SK-N-SH (cell line): ENCODE measurements around the gene DHX16. TPM values are rescaled to one million over a fixed set of nuclear protein-coding genes. Genes with fewer than 3 reads are reported as not detected.

Experiments used
- CHD2 ChIP-seq: fragments of 150-350 bp; IDR thresholded peaks from 2 replicates; pipeline ENCODE4 v1.6.1; 2018; ENCODE audit warnings: low read length; ENCODE audit not compliant: partially characterized antibody
- EP300 ChIP-seq, 2 experiments: IDR thresholded peaks; 2 replicates each; pipeline versions ENCODE4 v1.4.0 to v1.6.1; 2012; ENCODE audit warnings: borderline replicate concordance in 1 of 2, low read depth in 1 of 2, low read length in 1 of 2
- EZH2phosphoT487 ChIP-seq: fragments of 200-600 bp; sonication (generic); IDR thresholded peaks from 2 replicates; pipeline ENCODE4 v1.6.1; 2017; ENCODE audit warnings: low read depth, mixed run types, mild to moderate bottlenecking, antibody characterized with exemption, moderate library complexity, borderline replicate concordance
- FOXJ3 ChIP-seq: sonication (generic); formaldehyde crosslinking; IDR thresholded peaks from 2 replicates; pipeline ENCODE4 v1.5.1; 2020; ENCODE audit warnings: mild to moderate bottlenecking, missing genetic modification reagents
- FOXM1 ChIP-seq: IDR thresholded peaks from 2 replicates; pipeline ENCODE4 v1.4.0; 2012; ENCODE audit warnings: low read depth, mild to moderate bottlenecking
- GABPA ChIP-seq: IDR thresholded peaks from 2 replicates; pipeline ENCODE4 v1.4.0; 2012; ENCODE audit warnings: low read depth, mild to moderate bottlenecking
- GATA2 ChIP-seq: sonication (generic); formaldehyde crosslinking; IDR thresholded peaks from 2 replicates; pipeline ENCODE4 v1.5.0; 2020; ENCODE audit warnings: mild to moderate bottlenecking, missing genetic modification reagents
- MEF2A ChIP-seq: IDR thresholded peaks from 2 replicates; pipeline ENCODE4 v1.4.0; 2012; ENCODE audit warnings: low read depth, borderline replicate concordance
- MXI1 ChIP-seq: IDR thresholded peaks from 2 replicates; pipeline ENCODE4 v1.6.1; 2012; ENCODE audit warnings: mild to moderate bottlenecking, low read depth, low read length, improper control_type of control experiment
- NFIC ChIP-seq: IDR thresholded peaks from 2 replicates; pipeline ENCODE4 v1.4.0; 2012; ENCODE audit warnings: borderline replicate concordance
- NRF1 ChIP-seq: IDR thresholded peaks from 2 replicates; pipeline ENCODE4 v1.6.1; 2012; ENCODE audit warnings: low read depth, mild to moderate bottlenecking, low read length
- RAD21 ChIP-seq: IDR thresholded peaks from 2 replicates; pipeline ENCODE4 v1.6.1; 2012; ENCODE audit warnings: mild to moderate bottlenecking, low read length
- RCOR1 ChIP-seq: fragments of 150-350 bp; IDR thresholded peaks from 2 replicates; pipeline ENCODE4 v1.6.1; 2017; ENCODE audit warnings: antibody characterized with exemption, low read length
- REST ChIP-seq: IDR thresholded peaks from 2 replicates; pipeline ENCODE4 v1.6.1; 2012; ENCODE audit warnings: mild to moderate bottlenecking, low read depth, low read length, moderate library complexity
- RFX5 ChIP-seq: IDR thresholded peaks from 2 replicates; pipeline ENCODE4 v1.6.1; 2012; ENCODE audit warnings: mild to moderate bottlenecking, improper control_type of control experiment, low read length
- SIN3A ChIP-seq: IDR thresholded peaks from 2 replicates; pipeline ENCODE4 v1.6.1; 2012; ENCODE audit warnings: low read depth, mild to moderate bottlenecking, low read length, moderate library complexity, borderline replicate concordance
- TAF1 ChIP-seq: IDR thresholded peaks from 2 replicates; pipeline ENCODE4 v1.6.1; 2012; ENCODE audit warnings: low read depth, mild to moderate bottlenecking, low read length, moderate library complexity, borderline replicate concordance
- TEAD4 ChIP-seq: IDR thresholded peaks from 2 replicates; pipeline ENCODE4 v1.4.0; 2012; ENCODE audit warnings: mild to moderate bottlenecking, borderline replicate concordance; ENCODE audit not compliant: insufficient read depth
- YY1 ChIP-seq: IDR thresholded peaks from 2 replicates; pipeline ENCODE4 v1.4.0; 2012; ENCODE audit warnings: low read depth, mild to moderate bottlenecking
- polyA plus RNA-seq, 3 experiments: library from polyadenylated mRNA; depleted of rRNA; stranded (reverse); fragments of >200 nt; gene quantifications; 2 replicates each; pipeline ENCODE4 v1.2.3, GENCODE V29; 2012
- TF ChIP-seq, protein P1 (sequence below): IDR thresholded peaks from 2 replicates; pipeline ENCODE4 v1.4.0; 2012; ENCODE audit warnings: low read depth
- TF ChIP-seq, protein P2 (sequence below): IDR thresholded peaks from 2 replicates; pipeline ENCODE4; 2012
- TF ChIP-seq, protein P3 (sequence below): fragments of 200-600 bp; sonication (generic); IDR thresholded peaks from 2 replicates; pipeline ENCODE4 v1.6.1; 2017; ENCODE audit warnings: antibody characterized with exemption, mild to moderate bottlenecking, moderate library complexity

The DHX16 gene
- polyA plus RNA-seq, 1 of the 3 experiments (the other 2 are of a cell fraction) = 59.8 TPM

DNA sequence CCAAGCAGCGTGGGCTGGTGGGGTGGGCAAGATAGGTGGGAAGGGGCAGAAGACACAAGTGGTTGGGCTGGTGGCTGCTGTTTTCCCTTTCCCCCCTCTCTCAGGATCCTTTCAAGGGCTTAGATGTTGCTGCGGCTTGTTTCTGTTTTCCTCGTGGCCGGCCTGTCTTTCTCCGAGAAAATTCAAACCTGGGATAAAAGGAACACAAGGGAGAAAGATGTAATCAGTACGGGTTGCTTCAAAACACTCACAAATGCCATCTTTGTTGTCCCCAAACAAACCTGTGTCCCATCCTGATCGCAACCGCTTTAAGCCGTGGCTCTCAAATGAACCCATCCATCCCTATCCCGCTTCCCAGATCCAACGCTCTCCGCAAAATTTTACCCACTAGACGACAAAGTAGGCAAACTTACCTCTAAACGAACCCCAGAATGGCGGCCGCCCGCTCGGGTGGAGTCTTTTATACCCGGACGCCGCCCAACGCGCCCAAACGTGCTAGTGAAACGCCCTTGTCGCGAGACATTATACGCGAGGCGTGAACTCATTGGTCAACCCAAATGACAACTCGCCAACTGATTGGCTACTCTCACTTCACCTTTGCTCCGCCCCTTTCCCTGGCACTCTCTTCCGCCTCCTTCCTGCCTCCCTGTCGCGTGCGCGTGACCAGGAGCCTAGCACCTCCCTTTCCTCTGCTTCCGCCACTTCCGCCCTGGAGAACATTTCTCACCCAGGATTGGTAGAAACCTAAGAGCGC, 55.8 kb downstream of the DHX16 start, which contains the start of gene PPP1R10 (continued):
- TF ChIP-seq, protein P1, sequence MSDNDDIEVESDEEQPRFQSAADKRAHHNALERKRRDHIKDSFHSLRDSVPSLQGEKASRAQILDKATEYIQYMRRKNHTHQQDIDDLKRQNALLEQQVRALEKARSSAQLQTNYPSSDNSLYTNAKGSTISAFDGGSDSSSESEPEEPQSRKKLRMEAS = no peak
- TF ChIP-seq MXI1 (no peak), CHD2 (peak; percentile 99), SIN3A (peak; percentile 99), TEAD4 (no peak), REST (peak; percentile 66; the same call in 1 of the 2 replicates), NFIC (no peak), MEF2A (no peak), EP300 (IDR thresholded peaks at IDR 0.05; ENCODE audit: borderline replicate concordance in 1 of 2, low read depth in 1 of 2, low read length in 1 of 2) (no peak), RCOR1 (no peak), RFX5 (peak; percentile 83), TAF1 (peak; percentile 100), YY1 (peak; percentile 96), NRF1 (no peak), FOXM1 (peak; percentile 98), GATA2 (CRISPR knock-in tag) (no peak), FOXJ3 (CRISPR knock-in tag) (no peak), GABPA (peak; percentile 89), EZH2phosphoT487 (no peak), RAD21 (no peak)
- TF ChIP-seq, protein P2, sequence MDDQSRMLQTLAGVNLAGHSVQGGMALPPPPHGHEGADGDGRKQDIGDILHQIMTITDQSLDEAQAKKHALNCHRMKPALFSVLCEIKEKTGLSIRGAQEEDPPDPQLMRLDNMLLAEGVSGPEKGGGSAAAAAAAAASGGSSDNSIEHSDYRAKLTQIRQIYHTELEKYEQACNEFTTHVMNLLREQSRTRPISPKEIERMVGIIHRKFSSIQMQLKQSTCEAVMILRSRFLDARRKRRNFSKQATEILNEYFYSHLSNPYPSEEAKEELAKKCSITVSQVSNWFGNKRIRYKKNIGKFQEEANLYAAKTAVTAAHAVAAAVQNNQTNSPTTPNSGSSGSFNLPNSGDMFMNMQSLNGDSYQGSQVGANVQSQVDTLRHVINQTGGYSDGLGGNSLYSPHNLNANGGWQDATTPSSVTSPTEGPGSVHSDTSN = peak; percentile 29; the same call in 1 of the 2 replicates
- TF ChIP-seq, protein P3, sequence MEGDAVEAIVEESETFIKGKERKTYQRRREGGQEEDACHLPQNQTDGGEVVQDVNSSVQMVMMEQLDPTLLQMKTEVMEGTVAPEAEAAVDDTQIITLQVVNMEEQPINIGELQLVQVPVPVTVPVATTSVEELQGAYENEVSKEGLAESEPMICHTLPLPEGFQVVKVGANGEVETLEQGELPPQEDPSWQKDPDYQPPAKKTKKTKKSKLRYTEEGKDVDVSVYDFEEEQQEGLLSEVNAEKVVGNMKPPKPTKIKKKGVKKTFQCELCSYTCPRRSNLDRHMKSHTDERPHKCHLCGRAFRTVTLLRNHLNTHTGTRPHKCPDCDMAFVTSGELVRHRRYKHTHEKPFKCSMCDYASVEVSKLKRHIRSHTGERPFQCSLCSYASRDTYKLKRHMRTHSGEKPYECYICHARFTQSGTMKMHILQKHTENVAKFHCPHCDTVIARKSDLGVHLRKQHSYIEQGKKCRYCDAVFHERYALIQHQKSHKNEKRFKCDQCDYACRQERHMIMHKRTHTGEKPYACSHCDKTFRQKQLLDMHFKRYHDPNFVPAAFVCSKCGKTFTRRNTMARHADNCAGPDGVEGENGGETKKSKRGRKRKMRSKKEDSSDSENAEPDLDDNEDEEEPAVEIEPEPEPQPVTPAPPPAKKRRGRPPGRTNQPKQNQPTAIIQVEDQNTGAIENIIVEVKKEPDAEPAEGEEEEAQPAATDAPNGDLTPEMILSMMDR = no peak
- TF ChIP-seq, all 33 proteins: peak for 14
